ENCODE measurements around the gene DPH1.

Gene DPH1

GRCh38 chr17:2043785-2044184, 13.8 kb downstream of the DPH1 start:
- Histone ChIP-seq H3K4me3 (ENCODE audit: low read length) (no peak overlapping the region), H3K27me3 (ENCODE audit: insufficient read depth, low read length) (peaks cover 16% of the 10 kb centered on the region), H3K27ac (ENCODE audit: low read length) (no peak overlapping the region), H3K9ac (ENCODE audit: low read depth, low read length) (no peak overlapping the region), H3K9me3 (ENCODE audit: insufficient read depth, low read depth, low read length) (no peaks in the 10 kb centered on the region), H3K36me3 (ENCODE audit: insufficient read depth, low read depth, low read length) (peaks cover 11% of the 10 kb centered on the region), H3K4me1 (ENCODE audit: insufficient read depth, low read length) (no peaks in the 10 kb centered on the region)

DNA sequence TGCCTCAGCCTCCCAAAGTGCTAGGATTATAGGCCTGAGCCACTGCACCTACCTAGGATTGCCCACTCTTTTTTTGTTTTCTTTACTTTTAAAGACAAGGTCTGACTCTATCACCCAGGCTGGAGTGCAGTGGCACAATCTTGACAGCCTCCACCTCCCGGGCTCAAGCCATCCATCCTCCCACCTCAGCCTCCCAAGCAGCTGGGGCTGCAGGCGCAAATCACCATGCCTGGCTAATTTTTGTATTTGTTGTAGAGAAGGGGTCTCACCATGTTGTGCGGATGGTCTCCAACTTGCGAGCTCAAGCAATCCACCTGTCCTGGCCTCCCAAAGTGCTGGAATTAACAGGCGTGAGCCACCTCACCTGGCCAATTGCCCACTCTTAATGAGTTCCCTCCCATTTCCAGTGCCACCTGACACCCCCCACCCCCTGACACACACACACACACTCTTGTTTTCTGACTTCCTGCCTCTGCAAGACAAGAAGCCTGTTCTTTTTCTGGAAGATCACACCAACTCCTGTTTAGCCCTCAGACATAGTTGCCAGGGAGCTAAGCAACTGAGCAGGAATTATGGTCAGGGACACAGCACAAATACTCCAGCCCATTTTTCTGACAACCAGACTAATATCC, 14.4 kb downstream of the DPH1 start:
- H3K4me3 ChIP-seq (ENCODE audit: low read length) = no peak overlapping the region
- peaks cover 11% of the 10 kb centered on the region for H3K36me3 ChIP-seq (ENCODE audit: insufficient read depth, low read depth, low read length)
- H3K27me3 ChIP-seq (ENCODE audit: insufficient read depth, low read length) = peaks cover 22% of the 10 kb centered on the region
- H3K9me3 ChIP-seq (ENCODE audit: insufficient read depth, low read depth, low read length) = no peaks in the 10 kb centered on the region
- H3K4me1 ChIP-seq (ENCODE audit: insufficient read depth, low read length) = no peaks in the 10 kb centered on the region
- H3K27ac ChIP-seq (ENCODE audit: low read length) = no peak overlapping the region
- H3K9ac ChIP-seq (ENCODE audit: low read depth, low read length) = no peak overlapping the region

- H3K36me3 ChIP-seq (ENCODE audit: insufficient read depth, low read depth, low read length) = peaks cover 11% of the 10 kb centered on the region
- H3K27me3 ChIP-seq (ENCODE audit: insufficient read depth, low read length) = peaks cover 49% of the 10 kb centered on the region
- no peaks in the 10 kb centered on the region for H3K4me1 ChIP-seq (ENCODE audit: insufficient read depth, low read length)
- H3K4me3 ChIP-seq (ENCODE audit: low read length) = no peak overlapping the region
- H3K27ac ChIP-seq (ENCODE audit: low read length) = no peak overlapping the region
- no peak overlapping the region for H3K9ac ChIP-seq (ENCODE audit: low read depth, low read length)
- H3K9me3 ChIP-seq (ENCODE audit: insufficient read depth, low read depth, low read length) = no peaks in the 10 kb centered on the region
Observed at GRCh38 chr17:2047590-2047989, 17.6 kb downstream of the DPH1 start.

DNA sequence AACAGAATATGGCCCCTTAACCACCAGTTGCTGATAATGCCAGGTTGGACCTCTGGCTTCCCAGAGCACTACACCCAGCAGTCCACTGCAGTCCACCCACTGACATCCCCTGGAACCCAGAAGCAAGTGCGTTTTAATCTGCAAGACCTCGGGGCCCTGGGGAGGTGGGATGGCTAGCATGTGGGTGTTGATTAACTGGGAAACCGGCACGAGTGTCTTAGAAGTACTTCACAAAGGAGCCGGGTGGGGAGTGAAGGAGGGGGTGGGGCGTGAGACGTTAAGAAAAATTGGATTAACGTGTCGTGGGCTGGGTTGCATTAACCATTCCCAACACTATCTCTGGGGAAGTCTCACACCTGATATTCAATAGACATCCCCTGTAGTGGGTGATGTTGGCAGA, 18.9 kb downstream of the DPH1 start:
- Histone ChIP-seq H3K27me3 (ENCODE audit: insufficient read depth, low read length) (peaks cover 60% of the 10 kb centered on the region), H3K9me3 (ENCODE audit: insufficient read depth, low read depth, low read length) (no peaks in the 10 kb centered on the region), H3K4me3 (ENCODE audit: low read length) (no peak overlapping the region), H3K4me1 (ENCODE audit: insufficient read depth, low read length) (no peaks in the 10 kb centered on the region), H3K27ac (ENCODE audit: low read length) (no peak overlapping the region), H3K9ac (ENCODE audit: low read depth, low read length) (no peak overlapping the region), H3K36me3 (ENCODE audit: insufficient read depth, low read depth, low read length) (peaks cover 3% of the 10 kb centered on the region; the same call in 1 of the 2 replicates)

GRCh38 chr17:2049333-2050299, 19.7 kb downstream of the DPH1 start:
- H3K36me3 ChIP-seq (ENCODE audit: insufficient read depth, low read depth, low read length) = no peaks in the 10 kb centered on the region
- H3K4me1 ChIP-seq (ENCODE audit: insufficient read depth, low read length) = no peaks in the 10 kb centered on the region; the same call in 1 of the 2 replicates
- H3K27ac ChIP-seq (ENCODE audit: low read length) = no peak overlapping the region
- H3K27me3 ChIP-seq (ENCODE audit: insufficient read depth, low read length) = peaks cover 68% of the 10 kb centered on the region
- H3K4me3 ChIP-seq (ENCODE audit: low read length) = peak overlapping the region; percentile 36; the same call in 1 of the 2 replicates
- H3K9me3 ChIP-seq (ENCODE audit: insufficient read depth, low read depth, low read length) = no peaks in the 10 kb centered on the region
- no peak overlapping the region for H3K9ac ChIP-seq (ENCODE audit: low read depth, low read length)

DNA sequence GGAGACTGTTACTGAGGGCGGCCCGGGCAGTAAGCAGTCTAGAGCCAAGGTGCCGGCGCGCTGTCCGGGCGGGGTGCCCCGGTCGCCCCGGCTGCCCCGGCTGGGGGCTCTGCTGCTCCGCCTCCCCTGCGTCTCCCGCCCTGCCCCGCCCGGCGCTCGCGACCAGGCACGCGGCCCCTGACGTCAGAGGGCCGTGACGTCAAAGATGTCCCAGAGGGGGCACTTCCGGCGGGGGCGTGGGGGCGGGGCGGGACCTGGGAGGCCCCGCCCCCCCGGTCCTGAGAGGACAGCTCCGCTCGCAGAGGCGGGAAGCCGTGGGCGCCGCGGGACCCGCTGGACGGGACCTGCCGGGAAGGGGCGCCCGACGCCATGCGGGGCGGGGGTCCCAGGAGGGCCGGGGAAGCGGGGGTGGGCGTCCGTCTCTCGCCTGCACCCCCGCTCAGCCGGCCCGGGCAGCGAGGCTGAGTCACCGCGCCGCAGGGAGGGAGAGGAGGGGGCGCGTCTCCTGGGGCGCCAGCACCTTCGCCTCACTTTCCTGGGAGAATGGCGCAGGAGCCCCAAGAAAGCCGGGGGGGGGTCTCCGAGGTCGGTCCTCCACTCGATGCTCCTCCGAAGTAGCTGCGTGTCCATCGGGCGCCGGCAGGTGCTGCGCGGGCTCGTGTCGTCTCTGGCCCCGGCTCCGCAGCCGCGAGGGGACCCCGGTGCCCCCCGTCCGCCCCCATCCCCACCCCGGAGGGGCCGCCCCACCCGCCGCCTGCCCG, 20.5 kb downstream of the DPH1 start:
- no peak overlapping the region for H3K27ac ChIP-seq (ENCODE audit: low read length)
- H3K4me1 ChIP-seq (ENCODE audit: insufficient read depth, low read length) = no peaks in the 10 kb centered on the region; the same call in 1 of the 2 replicates
- no peak overlapping the region for H3K9ac ChIP-seq (ENCODE audit: low read depth, low read length)
- H3K4me3 ChIP-seq (ENCODE audit: low read length) = no peak overlapping the region; the same call in 1 of the 2 replicates
- peaks cover 77% of the 10 kb centered on the region for H3K27me3 ChIP-seq (ENCODE audit: insufficient read depth, low read length)
- H3K9me3 ChIP-seq (ENCODE audit: insufficient read depth, low read depth, low read length) = no peaks in the 10 kb centered on the region
- H3K36me3 ChIP-seq (ENCODE audit: insufficient read depth, low read depth, low read length) = no peaks in the 10 kb centered on the region

DNA sequence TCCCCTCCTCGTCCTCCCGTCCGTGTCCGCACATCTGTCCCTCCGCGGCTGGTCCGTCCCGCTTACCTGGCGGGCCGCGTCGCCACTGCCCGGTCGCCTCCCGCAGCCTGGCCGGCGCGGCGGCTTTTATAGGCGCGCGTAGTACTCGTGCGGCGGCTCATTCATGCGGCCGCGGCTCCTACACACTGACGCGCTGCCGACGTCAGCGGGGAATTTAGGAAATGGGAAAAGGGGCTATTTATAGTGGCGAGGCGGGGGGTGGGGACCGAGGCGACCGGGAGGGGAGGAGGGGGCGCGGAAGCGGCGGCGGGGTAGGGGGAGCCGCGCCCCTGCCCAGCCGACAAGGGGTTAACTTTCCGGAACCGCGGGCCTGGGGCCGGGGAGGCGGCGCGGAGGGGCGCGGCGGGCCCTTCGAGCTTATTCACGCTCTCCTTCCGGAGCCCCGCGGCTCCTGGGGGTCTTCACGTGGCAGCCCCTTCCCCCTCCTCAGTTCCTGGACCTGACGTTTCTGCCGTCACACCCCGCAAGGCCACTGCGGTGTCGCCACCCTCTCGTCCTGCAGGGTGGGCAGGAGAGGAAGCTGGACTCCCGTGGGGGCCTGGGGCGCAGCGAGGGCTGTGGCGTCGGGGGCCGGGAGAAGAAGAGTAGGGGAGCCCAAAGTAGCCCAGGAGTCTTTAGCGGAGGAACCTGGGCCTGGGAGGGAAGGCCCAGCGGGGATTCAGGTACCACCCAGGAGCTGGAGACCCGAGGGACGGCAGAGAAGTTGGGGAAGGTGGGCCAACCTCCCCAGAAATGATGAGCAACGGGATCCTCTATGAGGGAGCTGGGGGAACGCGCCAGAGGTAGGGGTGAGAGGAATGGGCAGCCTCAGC, 21.3 kb downstream of the DPH1 start:
- no peaks in the 10 kb centered on the region for H3K36me3 ChIP-seq (ENCODE audit: insufficient read depth, low read depth, low read length)
- no peaks in the 10 kb centered on the region for H3K9me3 ChIP-seq (ENCODE audit: insufficient read depth, low read depth, low read length)
- H3K27ac ChIP-seq (ENCODE audit: low read length) = no peak overlapping the region
- H3K27me3 ChIP-seq (ENCODE audit: insufficient read depth, low read length) = peaks cover 85% of the 10 kb centered on the region
- H3K4me1 ChIP-seq (ENCODE audit: insufficient read depth, low read length) = no peaks in the 10 kb centered on the region; the same call in 1 of the 2 replicates
- H3K9ac ChIP-seq (ENCODE audit: low read depth, low read length) = no peak overlapping the region
- no peak overlapping the region for H3K4me3 ChIP-seq (ENCODE audit: low read length)

- Histone ChIP-seq H3K27me3 (ENCODE audit: insufficient read depth, low read length) (peaks cover 91% of the 10 kb centered on the region), H3K27ac (ENCODE audit: low read length) (no peak overlapping the region), H3K9ac (ENCODE audit: low read depth, low read length) (no peak overlapping the region), H3K4me3 (ENCODE audit: low read length) (no peak overlapping the region), H3K36me3 (ENCODE audit: insufficient read depth, low read depth, low read length) (no peaks in the 10 kb centered on the region), H3K4me1 (ENCODE audit: insufficient read depth, low read length) (no peaks in the 10 kb centered on the region; the same call in 1 of the 2 replicates), H3K9me3 (ENCODE audit: insufficient read depth, low read depth, low read length) (no peaks in the 10 kb centered on the region)
Observed at GRCh38 chr17:2051933-2052559, 22.1 kb downstream of the DPH1 start.

DNA sequence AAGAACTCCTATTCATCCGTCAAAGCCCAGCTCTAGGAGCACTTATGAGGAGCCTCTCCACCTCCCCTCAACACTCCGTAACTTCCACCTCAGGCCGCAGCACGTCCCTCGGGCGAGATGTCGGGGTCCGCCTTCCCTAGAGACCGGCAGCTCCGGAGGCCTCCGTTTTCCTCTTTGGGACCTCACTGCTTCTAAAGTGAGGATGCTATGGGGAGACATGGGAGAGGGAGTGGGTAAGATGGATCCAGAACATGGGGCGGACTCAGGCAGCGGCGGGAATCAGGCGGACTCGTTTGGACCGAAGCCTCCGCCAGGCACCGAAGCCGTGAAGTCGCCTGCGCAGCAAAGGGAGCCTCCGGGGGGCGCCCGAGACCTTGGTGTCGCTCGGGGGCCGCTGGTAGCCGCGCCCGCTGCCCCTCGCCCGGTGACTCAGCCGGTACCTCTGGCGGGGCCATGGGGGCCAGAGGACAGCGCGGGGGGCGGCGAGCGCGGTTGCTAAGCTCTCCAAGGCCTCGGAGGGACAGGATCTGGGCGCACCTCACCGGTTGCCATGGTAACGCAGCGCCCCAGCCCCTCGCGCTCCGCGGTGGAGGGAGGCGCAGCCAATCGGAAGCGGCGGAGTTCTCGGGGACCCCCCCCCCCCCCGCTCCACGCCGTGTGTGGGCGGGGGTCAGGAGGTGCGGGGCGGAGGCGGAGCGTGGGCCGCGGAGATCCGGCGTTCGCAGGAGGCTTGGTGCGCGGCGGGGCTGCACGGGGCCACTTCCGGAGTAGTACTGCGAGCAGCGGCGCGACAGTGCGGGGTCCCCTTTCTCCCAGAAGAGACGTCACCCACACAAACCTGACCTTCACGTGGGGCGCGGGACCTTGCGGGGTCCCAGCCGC, 23.7 kb downstream of the DPH1 start:
- H3K36me3 ChIP-seq (ENCODE audit: insufficient read depth, low read depth, low read length) = no peaks in the 10 kb centered on the region
- no peaks in the 10 kb centered on the region for H3K9me3 ChIP-seq (ENCODE audit: insufficient read depth, low read depth, low read length)
- H3K4me3 ChIP-seq (ENCODE audit: low read length) = peak overlapping the region; percentile 36; the same call in 1 of the 2 replicates
- H3K27me3 ChIP-seq (ENCODE audit: insufficient read depth, low read length) = peaks cover 87% of the 10 kb centered on the region
- H3K4me1 ChIP-seq (ENCODE audit: insufficient read depth, low read length) = no peaks in the 10 kb centered on the region; the same call in 1 of the 2 replicates
- no peak overlapping the region for H3K27ac ChIP-seq (ENCODE audit: low read length)
- H3K9ac ChIP-seq (ENCODE audit: low read depth, low read length) = no peak overlapping the region

GRCh38 chr17:2054262-2054511, 24.2 kb downstream of the DPH1 start:
- no peaks in the 10 kb centered on the region for H3K36me3 ChIP-seq (ENCODE audit: insufficient read depth, low read depth, low read length)
- peak overlapping the region; percentile 36; the same call in 1 of the 2 replicates for H3K4me3 ChIP-seq (ENCODE audit: low read length)
- no peak overlapping the region for H3K27ac ChIP-seq (ENCODE audit: low read length)
- no peaks in the 10 kb centered on the region; the same call in 1 of the 2 replicates for H3K4me1 ChIP-seq (ENCODE audit: insufficient read depth, low read length)
- H3K9me3 ChIP-seq (ENCODE audit: insufficient read depth, low read depth, low read length) = no peaks in the 10 kb centered on the region
- H3K9ac ChIP-seq (ENCODE audit: low read depth, low read length) = no peak overlapping the region
- peaks cover 87% of the 10 kb centered on the region for H3K27me3 ChIP-seq (ENCODE audit: insufficient read depth, low read length)
